Measurements from ENCODE around the gene SLC5A10. TPM values are rescaled to one million over a fixed set of nuclear protein-coding genes. Genes with fewer than 3 reads are reported as not detected.
"Not testable (repeated sequence)": the region's sequence is repeated elsewhere in the genome, so short reads cannot be mapped to it uniquely, and the experiment has no call there.

The SLC5A10 gene
- total RNA-seq, 6 donors from 2014 or later: not detected

GRCh38 chr17:19031729-19032128, 79.8 kb downstream of the SLC5A10 start:
- not testable (repeated sequence) for H3K36me3 ChIP-seq, H3K4me3 ChIP-seq, H3K27ac ChIP-seq, H3K27me3 ChIP-seq, H3K4me1 ChIP-seq, H3K9me3 ChIP-seq
- ATAC-seq (ENCODE audit: low FRiP score in 2 of 2): peak; percentile 88 to 90
- WGBS, 2 donors: 0% methylated on average over 1 of the region's 4 CpGs; no CpG with 5 or more reads in 1 of the 2 donors
- peak in 2 of 6 experiments; percentile 18 to 51 for TF ChIP-seq CTCF (IDR thresholded peaks at IDR 0.05)
- DNase-seq: peak in 1 of 2 donors; percentile 81

GRCh38 chr17:19032377-19032988, 80.5 kb downstream of the SLC5A10 start:
- not testable (repeated sequence) for H3K4me1 ChIP-seq, H3K9me3 ChIP-seq, H3K4me3 ChIP-seq, DNase-seq, H3K27me3 ChIP-seq, H3K36me3 ChIP-seq, H3K27ac ChIP-seq
- peak; percentile 94 to 97 for ATAC-seq (ENCODE audit: low FRiP score in 2 of 2)
- no CpG with 5 or more reads among the region's 24 CpGs for WGBS, 2 donors

GRCh38 chr17:19036186-19036585, 84.2 kb downstream of the SLC5A10 start:
- not testable (repeated sequence) for H3K9me3 ChIP-seq; ATAC-seq (ENCODE audit: low FRiP score in 2 of 2); H3K27me3 ChIP-seq; H3K36me3 ChIP-seq; H3K27ac ChIP-seq; H3K4me1 ChIP-seq; H3K4me3 ChIP-seq; DNase-seq
- no CpG with 5 or more reads among the region's 6 CpGs for WGBS, 2 donors

GRCh38 chr17:19037547-19037946, 85.6 kb downstream of the SLC5A10 start:
- not testable (repeated sequence) for H3K36me3 ChIP-seq; H3K27me3 ChIP-seq; DNase-seq; H3K4me3 ChIP-seq; H3K4me1 ChIP-seq; H3K9me3 ChIP-seq; H3K27ac ChIP-seq; ATAC-seq (ENCODE audit: low FRiP score in 2 of 2)
- no CpG with 5 or more reads among the region's 6 CpGs for WGBS, 2 donors

- no CpG with 5 or more reads among the region's 17 CpGs for WGBS, 2 donors
- DNase-seq, H3K4me3 ChIP-seq, H3K27ac ChIP-seq, H3K9me3 ChIP-seq, H3K27me3 ChIP-seq, H3K36me3 ChIP-seq, H3K4me1 ChIP-seq: not testable (repeated sequence)
- peak; percentile 6 to 33 for ATAC-seq (ENCODE audit: low FRiP score in 2 of 2)
These were observed 86.0 kb downstream of the SLC5A10 start for GRCh38 chr17:19038007-19038406.

GRCh38 chr17:19038730-19039129, 86.8 kb downstream of the SLC5A10 start:
- not testable (repeated sequence) for H3K27me3 ChIP-seq; H3K36me3 ChIP-seq; ATAC-seq (ENCODE audit: low FRiP score in 2 of 2); H3K4me3 ChIP-seq; H3K4me1 ChIP-seq; H3K27ac ChIP-seq; H3K9me3 ChIP-seq; DNase-seq
- WGBS, 2 donors: no CpG with 5 or more reads among the region's 12 CpGs

GRCh38 chr17:19040350-19040749, 88.4 kb downstream of the SLC5A10 start:
- ATAC-seq (ENCODE audit: low FRiP score in 2 of 2); H3K4me1 ChIP-seq; H3K4me3 ChIP-seq; H3K36me3 ChIP-seq; H3K27me3 ChIP-seq; H3K27ac ChIP-seq; H3K9me3 ChIP-seq; DNase-seq: not testable (repeated sequence)
- WGBS, 2 donors: no CpG with 5 or more reads among the region's 9 CpGs

- not testable (repeated sequence) for ATAC-seq (ENCODE audit: low FRiP score in 2 of 2); H3K9me3 ChIP-seq; H3K4me1 ChIP-seq; H3K27me3 ChIP-seq; H3K4me3 ChIP-seq; H3K36me3 ChIP-seq; H3K27ac ChIP-seq
- WGBS, 2 donors: no CpG with 5 or more reads among the region's 10 CpGs
- DNase-seq: peak in 1 of 2 donors; percentile 25
These were observed 89.9 kb downstream of the SLC5A10 start for GRCh38 chr17:19041871-19042270.

- H3K27ac ChIP-seq; ATAC-seq (ENCODE audit: low FRiP score in 2 of 2); H3K27me3 ChIP-seq; H3K4me3 ChIP-seq; H3K9me3 ChIP-seq; H3K4me1 ChIP-seq; DNase-seq; H3K36me3 ChIP-seq: not testable (repeated sequence)
- no CpG with 5 or more reads among the region's 14 CpGs for WGBS, 2 donors
These were observed 90.4 kb downstream of the SLC5A10 start for GRCh38 chr17:19042369-19042768.

GRCh38 chr17:19043032-19043431, 91.1 kb downstream of the SLC5A10 start:
- ATAC-seq (ENCODE audit: low FRiP score in 2 of 2); H3K27ac ChIP-seq; H3K4me1 ChIP-seq; H3K9me3 ChIP-seq; H3K27me3 ChIP-seq; H3K36me3 ChIP-seq; H3K4me3 ChIP-seq; DNase-seq: not testable (repeated sequence)
- WGBS, 2 donors: no CpG with 5 or more reads among the region's 8 CpGs

GRCh38 chr17:19044643-19045042, 92.7 kb downstream of the SLC5A10 start:
- not testable (repeated sequence) for H3K36me3 ChIP-seq; ATAC-seq (ENCODE audit: low FRiP score in 2 of 2); DNase-seq; H3K4me1 ChIP-seq; H3K27me3 ChIP-seq; H3K4me3 ChIP-seq; H3K9me3 ChIP-seq; H3K27ac ChIP-seq
- WGBS, 2 donors: no CpG with 5 or more reads among the region's 9 CpGs

GRCh38 chr17:19046782-19047375, 94.9 kb downstream of the SLC5A10 start, which contains the start of gene GRAP:
GRAP (minus strand) TSS chr17:19046957; CDS start chr17:19046926, 31 bp downstream.
- not testable (repeated sequence) for H3K27ac ChIP-seq, H3K27me3 ChIP-seq, DNase-seq, H3K4me1 ChIP-seq, H3K4me3 ChIP-seq, H3K36me3 ChIP-seq, H3K9me3 ChIP-seq
- peak in 1 of 2 donors; percentile 25 for ATAC-seq (ENCODE audit: low FRiP score in 2 of 2)
- no CpG with 5 or more reads among the region's 12 CpGs for WGBS, 2 donors
